Coronary artery (tissue), 2 donors: Measurements from ENCODE around the gene IRX2.
A peak's percentile ranks its signal among the peaks of the same experiment; 100 is the strongest.

ENCODE experiments used
- DNase-seq: peaks from one replicate; pipeline ENCODE4 v3.0.0-alpha.2; 2017; ENCODE audit warnings: low spot score
- H3K27ac ChIP-seq, 2 donors: fragments of 200-600 bp; sonication (generic); one replicate each; pipeline ENCODE4 v1.5.1; 2016 to 2019
- H3K4me3 ChIP-seq: fragments of 200-600 bp; sonication (generic); 2 replicates; pipeline ENCODE4 v1.5.1; 2016; ENCODE audit warnings: mild to moderate bottlenecking, moderate library complexity
- CTCF ChIP-seq: fragments of 200-600 bp; sonication (generic); IDR thresholded peaks from one replicate; pipeline ENCODE4 v1.5.1; 2019; ENCODE audit warnings: antibody characterized with exemption

The IRX2 gene

GRCh38 chr5:2747363-2748162, 3.9 kb downstream of the IRX2 start:
- H3K27ac ChIP-seq = no peak overlapping the region
- H3K4me3 ChIP-seq = no peak overlapping the region
- no peak for TF ChIP-seq CTCF
- peak; percentile 7 for DNase-seq

DNA sequence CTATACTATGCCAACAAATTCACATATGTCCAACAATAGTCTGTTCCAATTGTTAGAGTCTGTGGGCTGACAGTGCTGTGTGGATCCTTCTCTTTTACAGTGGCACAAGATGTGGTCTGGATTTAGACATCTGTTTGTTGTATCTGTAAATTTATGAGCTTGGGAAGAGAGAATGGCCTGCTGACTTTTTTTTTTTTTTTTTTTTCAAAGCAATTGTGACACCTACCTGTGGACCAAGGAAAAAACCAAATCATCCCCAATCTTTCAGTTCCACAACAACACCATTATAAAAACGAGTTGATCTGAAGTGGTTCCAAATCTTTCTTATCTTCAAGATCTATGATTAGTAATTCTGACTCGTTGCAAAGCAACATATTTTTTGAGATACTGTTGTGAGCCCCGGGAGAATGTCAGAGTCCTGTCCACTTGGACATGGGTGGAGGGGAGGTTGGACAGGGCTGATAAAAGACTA, 4.9 kb downstream of the IRX2 start:
- Histone ChIP-seq H3K4me3 (no peak overlapping the region), H3K27ac (no peak overlapping the region)
- no peak for TF ChIP-seq CTCF
- no peak for DNase-seq

GRCh38 chr5:2744485-2744884, 7.0 kb downstream of the IRX2 start:
- no peak for TF ChIP-seq CTCF
- Histone ChIP-seq H3K4me3 (no peak overlapping the region), H3K27ac (no peak overlapping the region)
- no peak for DNase-seq

- no peak overlapping the region for H3K27ac ChIP-seq
These were observed 8.4 kb downstream of the IRX2 start for GRCh38 chr5:2742921-2743679.

DNA sequence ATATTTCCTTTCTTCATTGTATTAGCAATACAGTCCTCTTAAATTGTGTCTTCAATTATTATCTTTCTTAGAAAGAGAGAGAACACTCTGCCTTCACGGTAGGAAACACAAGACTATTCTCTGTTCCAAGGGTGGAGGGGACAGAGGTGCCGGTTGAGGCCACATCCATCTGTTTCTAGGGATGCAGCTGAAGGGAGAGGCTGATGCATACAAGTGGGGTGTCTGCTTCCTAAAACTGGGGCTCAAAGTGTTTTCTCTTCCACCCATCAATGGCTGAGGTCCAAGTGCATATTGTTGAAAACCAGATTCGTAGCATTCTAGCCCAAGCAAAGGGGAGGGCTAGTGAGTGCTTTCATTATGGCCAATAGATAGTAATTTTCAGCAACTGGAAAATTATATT, 9.5 kb downstream of the IRX2 start:
- no peak for DNase-seq
- H3K4me3 ChIP-seq = no peak overlapping the region
- no peak overlapping the region for H3K27ac ChIP-seq
- TF ChIP-seq CTCF = no peak

More at GRCh38 chr5:2742921-2743679, 8.4 kb downstream of the IRX2 start:
- H3K4me3 ChIP-seq = no peak overlapping the region
- TF ChIP-seq CTCF = no peak
- DNase-seq = peak; percentile 50

GRCh38 chr5:2740876-2741555, 10.5 kb downstream of the IRX2 start:
- no peak for TF ChIP-seq CTCF
- H3K27ac ChIP-seq = no peak overlapping the region
- DNase-seq = peak; percentile 55
- no peak overlapping the region for H3K4me3 ChIP-seq
